Measurements from ENCODE around the gene SPOCK3. TPM values are rescaled to one million over a fixed set of nuclear protein-coding genes. Genes with fewer than 3 reads are reported as not detected.

SPOCK3 gene
- total RNA-seq, 4 donors from 2014 or later = not detected

DNA sequence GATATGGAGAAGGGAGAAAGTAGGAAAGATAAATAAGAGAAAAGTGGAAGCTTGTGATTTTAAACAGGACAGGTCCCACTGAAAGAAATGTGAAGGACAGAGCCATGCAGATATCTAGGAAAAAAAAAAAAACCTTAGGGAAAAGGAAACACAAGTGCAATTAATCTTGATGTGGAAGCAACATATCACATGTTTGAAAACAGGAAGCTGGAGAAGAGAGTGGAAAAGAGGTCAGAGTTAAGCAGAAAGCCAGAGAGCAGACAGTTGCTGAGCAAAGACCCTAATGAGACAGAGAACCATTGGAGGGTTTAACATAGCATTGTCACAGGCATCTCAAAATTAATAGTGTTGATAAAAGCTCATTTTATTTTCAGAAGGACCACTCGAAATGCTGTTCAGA is 89.7 kb downstream of the SPOCK3 start:
- H3K27ac ChIP-seq = no peak overlapping the region
- no peak overlapping the region for H3K4me3 ChIP-seq (replicated peaks in 1 of 3)
- DNase-seq = no peak
- no peak for TF ChIP-seq POLR2A (IDR thresholded peaks at IDR 0.05)
- TF ChIP-seq, protein P1, sequence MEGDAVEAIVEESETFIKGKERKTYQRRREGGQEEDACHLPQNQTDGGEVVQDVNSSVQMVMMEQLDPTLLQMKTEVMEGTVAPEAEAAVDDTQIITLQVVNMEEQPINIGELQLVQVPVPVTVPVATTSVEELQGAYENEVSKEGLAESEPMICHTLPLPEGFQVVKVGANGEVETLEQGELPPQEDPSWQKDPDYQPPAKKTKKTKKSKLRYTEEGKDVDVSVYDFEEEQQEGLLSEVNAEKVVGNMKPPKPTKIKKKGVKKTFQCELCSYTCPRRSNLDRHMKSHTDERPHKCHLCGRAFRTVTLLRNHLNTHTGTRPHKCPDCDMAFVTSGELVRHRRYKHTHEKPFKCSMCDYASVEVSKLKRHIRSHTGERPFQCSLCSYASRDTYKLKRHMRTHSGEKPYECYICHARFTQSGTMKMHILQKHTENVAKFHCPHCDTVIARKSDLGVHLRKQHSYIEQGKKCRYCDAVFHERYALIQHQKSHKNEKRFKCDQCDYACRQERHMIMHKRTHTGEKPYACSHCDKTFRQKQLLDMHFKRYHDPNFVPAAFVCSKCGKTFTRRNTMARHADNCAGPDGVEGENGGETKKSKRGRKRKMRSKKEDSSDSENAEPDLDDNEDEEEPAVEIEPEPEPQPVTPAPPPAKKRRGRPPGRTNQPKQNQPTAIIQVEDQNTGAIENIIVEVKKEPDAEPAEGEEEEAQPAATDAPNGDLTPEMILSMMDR (IDR thresholded peaks at IDR 0.05) = no peak
- H3K9me3 ChIP-seq = no peaks in the 10 kb centered on the region
- 38 to 47% methylated on average over 1 of the region's 1 CpG for WGBS, 2 donors
- no peaks in the 10 kb centered on the region for H3K36me3 ChIP-seq
- no peaks in the 10 kb centered on the region for H3K4me1 ChIP-seq
- no peaks in the 10 kb centered on the region for H3K27me3 ChIP-seq
- intact Hi-C loops (cut with DNase I) = no loop called here

DNA sequence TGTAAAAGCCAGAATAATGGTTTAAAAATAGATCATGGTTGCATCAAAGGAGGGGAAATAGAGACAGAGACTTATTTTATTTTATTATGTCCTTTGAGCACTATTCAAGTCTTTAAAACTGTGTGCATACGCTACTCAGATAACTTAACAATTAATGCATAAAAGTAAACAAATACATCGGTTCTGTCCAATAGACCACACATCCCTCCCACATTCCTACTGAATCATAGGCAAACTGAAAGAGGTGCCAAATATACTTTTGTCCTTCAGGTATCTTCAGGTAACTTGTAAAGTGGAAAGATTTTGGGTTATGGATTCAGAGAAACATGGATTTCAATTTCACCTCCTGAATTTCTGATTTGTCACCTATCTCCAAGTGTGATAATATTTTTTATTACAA is 91.3 kb downstream of the SPOCK3 start:
- Histone ChIP-seq H3K27me3 (no peaks in the 10 kb centered on the region), H3K27ac (no peak overlapping the region), H3K4me3 (replicated peaks in 1 of 3) (no peak overlapping the region), H3K36me3 (no peaks in the 10 kb centered on the region), H3K4me1 (no peaks in the 10 kb centered on the region), H3K9me3 (no peaks in the 10 kb centered on the region)
- intact Hi-C loops (cut with DNase I) = no loop called here
- DNase-seq = no peak
- WGBS, 2 donors = 89 to 90% methylated on average over 2 of the region's 2 CpGs
- TF ChIP-seq, protein P1 (IDR thresholded peaks at IDR 0.05) = no peak
- TF ChIP-seq POLR2A (IDR thresholded peaks at IDR 0.05) = no peak

DNA sequence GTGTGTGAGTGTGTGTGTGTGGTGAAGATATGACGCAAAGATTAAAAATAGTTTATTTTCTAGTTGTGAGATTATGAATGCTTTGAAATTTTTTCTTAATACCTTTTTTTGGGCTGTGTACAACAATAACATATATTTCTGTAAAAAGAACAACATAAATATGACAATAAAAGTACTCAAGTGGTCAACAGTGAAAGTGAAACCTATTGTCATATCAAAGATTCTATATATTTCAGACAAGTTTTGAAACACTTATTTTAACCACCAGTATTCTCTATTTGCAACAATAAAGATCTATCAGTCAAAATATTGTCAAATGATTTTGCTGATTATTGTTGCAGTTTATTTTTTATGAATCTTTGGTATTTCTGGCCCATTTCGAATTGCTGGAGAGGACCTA is 98.0 kb downstream of the SPOCK3 start:
- no peak overlapping the region for H3K27ac ChIP-seq
- H3K4me3 ChIP-seq (replicated peaks in 1 of 3) = no peak overlapping the region
- no peaks in the 10 kb centered on the region for H3K36me3 ChIP-seq
- no peaks in the 10 kb centered on the region for H3K27me3 ChIP-seq
- no peaks in the 10 kb centered on the region for H3K9me3 ChIP-seq
- H3K4me1 ChIP-seq = no peaks in the 10 kb centered on the region
- TF ChIP-seq, protein P1 (IDR thresholded peaks at IDR 0.05) = no peak
- TF ChIP-seq POLR2A (IDR thresholded peaks at IDR 0.05) = no peak
- WGBS, 2 donors = 88% methylated on average over 2 of the region's 2 CpGs
- DNase-seq = no peak
- intact Hi-C loops (cut with DNase I) = no loop called here

DNA sequence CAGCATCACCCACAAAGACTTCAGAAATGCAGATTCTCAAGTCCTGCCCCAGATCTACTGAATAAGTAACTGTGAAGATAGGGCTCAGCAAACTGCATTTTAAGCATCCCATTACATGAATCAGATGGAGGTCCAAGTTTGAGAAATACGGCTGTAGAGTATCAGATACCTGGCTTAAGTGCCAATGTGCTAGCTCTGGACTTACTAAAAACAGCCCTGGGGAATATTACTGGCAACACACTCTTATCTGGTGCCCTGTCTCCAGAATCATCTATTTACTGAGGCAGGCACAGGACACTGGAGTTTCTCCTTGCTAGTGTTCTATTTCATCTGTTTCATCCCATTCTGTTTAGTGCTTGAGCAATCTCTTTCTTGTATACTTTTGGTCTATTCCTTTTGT is 105.1 kb downstream of the SPOCK3 start:
- WGBS, 2 donors = 67 to 87% methylated on average over 1 of the region's 1 CpG

DNA sequence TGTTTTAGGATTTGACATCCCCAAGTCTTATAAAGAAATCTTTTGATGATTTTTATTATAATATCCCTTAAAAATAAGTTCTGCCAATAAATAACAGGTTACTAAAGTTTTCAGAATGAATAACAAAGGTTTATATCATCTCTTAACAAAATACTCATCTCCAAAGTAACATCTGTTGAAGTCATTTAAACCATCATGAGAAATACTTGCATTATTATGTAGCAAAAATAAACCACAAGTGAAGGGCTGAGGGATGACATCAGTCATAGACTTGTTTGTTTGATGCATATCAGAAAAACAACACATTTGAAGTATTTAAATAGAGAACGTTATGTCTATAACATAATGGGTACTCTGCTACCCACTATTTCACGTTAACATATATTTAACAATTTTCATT is 114.9 kb downstream of the SPOCK3 start:
- Histone ChIP-seq H3K4me3 (replicated peaks in 1 of 3) (no peak overlapping the region), H3K4me1 (no peaks in the 10 kb centered on the region), H3K27ac (no peak overlapping the region), H3K9me3 (no peaks in the 10 kb centered on the region), H3K27me3 (no peaks in the 10 kb centered on the region), H3K36me3 (no peaks in the 10 kb centered on the region)
- TF ChIP-seq, protein P1 (IDR thresholded peaks at IDR 0.05) = no peak
- no peak for TF ChIP-seq POLR2A (IDR thresholded peaks at IDR 0.05)
- no peak for DNase-seq
- WGBS, 2 donors = 77 to 84% methylated on average over 2 of the region's 2 CpGs
- intact Hi-C loops (cut with DNase I) = no loop called here

More for the DNA sequence above, 105.1 kb downstream of the SPOCK3 start:
- Histone ChIP-seq H3K4me3 (replicated peaks in 1 of 3) (no peak overlapping the region), H3K36me3 (no peaks in the 10 kb centered on the region), H3K9me3 (no peaks in the 10 kb centered on the region), H3K27ac (no peak overlapping the region), H3K27me3 (no peaks in the 10 kb centered on the region), H3K4me1 (no peaks in the 10 kb centered on the region)
- no peak for TF ChIP-seq POLR2A (IDR thresholded peaks at IDR 0.05)
- TF ChIP-seq, protein P1 (IDR thresholded peaks at IDR 0.05) = no peak
- intact Hi-C loops (cut with DNase I) = no loop called here
- DNase-seq = no peak
